Breast epithelium (tissue), 4 donors: ENCODE measurements around the gene SLC1A5. TPM values are rescaled to one million over a fixed set of nuclear protein-coding genes. Genes with fewer than 3 reads are reported as not detected.

Experiments
- DNase-seq, 2 donors: peaks; one replicate each; pipeline ENCODE4 v3.0.0-alpha.2; 2019; ENCODE audit warnings: low spot score in 2 of 2
- H3K27ac ChIP-seq, 2 donors: fragments of 200-600 bp; sonication (generic) in 1 of 2; one replicate each; pipeline ENCODE4 v1.5.1; 2016 to 2019; ENCODE audit warnings: mild to moderate bottlenecking in 1 of 2
- H3K27me3 ChIP-seq, 2 donors: fragments of 200-600 bp; sonication (generic) in 1 of 2; one replicate each; pipeline versions ENCODE4 v1.5.1 to v1.6.0; 2017 to 2019; ENCODE audit warnings: control low read depth in 1 of 2, mild to moderate bottlenecking in 1 of 2
- H3K36me3 ChIP-seq: fragments of 200-600 bp; one replicate; pipeline ENCODE4 v1.5.1; 2019
- H3K4me1 ChIP-seq, 2 donors: fragments of 200-600 bp; sonication (generic); one replicate each; pipeline ENCODE4 v1.5.1; 2016 to 2019; ENCODE audit warnings: control low read depth in 1 of 2
- H3K4me3 ChIP-seq, 3 donors: fragments of 200-600 bp; sonication (generic); 1 replicate in 2 of 3; 2 replicates in 1 of 3; pipeline ENCODE4 v1.5.1; 2016 to 2019; ENCODE audit warnings: mild to moderate bottlenecking in 3 of 3, moderate library complexity in 2 of 3
- H3K9me3 ChIP-seq, 2 donors: fragments of 200-600 bp; sonication (generic) in 1 of 2; one replicate each; pipeline ENCODE4 v1.5.1; 2016 to 2019; ENCODE audit warnings: control low read depth in 1 of 2
- CTCF ChIP-seq, 3 donors: fragments of 450-650 bp; IDR thresholded peaks; one replicate each; pipeline ENCODE4 v1.5.1; 2016 to 2017; ENCODE audit warnings: antibody characterized with exemption in 3 of 3, mild to moderate bottlenecking in 3 of 3, moderate library complexity in 3 of 3
- POLR2A ChIP-seq: fragments of 450-650 bp; IDR thresholded peaks from one replicate; pipeline ENCODE4 v1.6.1; 2016; ENCODE audit warnings: antibody characterized with exemption, mild to moderate bottlenecking, moderate library complexity
- POLR2AphosphoS5 ChIP-seq, 3 donors: sonication (generic); formaldehyde crosslinking; IDR thresholded peaks; one replicate each; pipeline ENCODE4 v1.6.1; 2017; ENCODE audit warnings: antibody characterized with exemption in 3 of 3
- intact Hi-C: fragments of 100-400 bp; cut with DNase I; formaldehyde crosslinking; loops from one replicate; pipeline ENCODE4 v1.15.1; 2023; ENCODE audit warnings: low total_unique reads
- total RNA-seq, 3 donors: library from RNA; depleted of rRNA; stranded (reverse); fragments of >200 nt; gene quantifications; one replicate each; pipeline ENCODE4 v1.1.0, GENCODE V29; 2016

Gene SLC1A5
- total RNA-seq, 3 donors from 2014 or later: 121 to 146 (median 121) TPM

GRCh38 chr19:46725036-46725820 lies 63.2 kb downstream of the SLC1A5 start:
- H3K27me3 ChIP-seq: no peaks in the 10 kb centered on the region
- intact Hi-C loops: no loop called here
- no peaks in the 10 kb centered on the region for H3K36me3 ChIP-seq
- no peak overlapping the region for H3K27ac ChIP-seq
- TF ChIP-seq POLR2AphosphoS5 (IDR thresholded peaks at IDR 0.05) (no peak), CTCF (IDR thresholded peaks at IDR 0.05) (no peak), POLR2A (no peak)
- no peak for DNase-seq
- H3K4me1 ChIP-seq: no peaks in the 10 kb centered on the region
- H3K9me3 ChIP-seq: no peaks in the 10 kb centered on the region
- no peak overlapping the region for H3K4me3 ChIP-seq

Other genes with a start within 250 kb of the SLC1A5 start
- 100 to 1,000 TPM in 1 of 3 donors, 10 to 100 TPM in 2; 85.9 to 129 (median 86.6) TPM for gene CALM3, start 187.3 kb downstream of the SLC1A5 start, total RNA-seq
- 1 to 10 TPM in 2 of 3 donors, under 1 TPM in 1; 0.29 to 6.9 (median 1.3) TPM for gene PTGIR, start 163.5 kb downstream of the SLC1A5 start, total RNA-seq
- not detected for gene GNG8, start 152.4 kb downstream of the SLC1A5 start, total RNA-seq
- 1 to 10 TPM in 2 of 3 donors, under 1 TPM in 1; 0.48 to 3.9 (median 1.9) TPM for gene DACT3, start 127.4 kb downstream of the SLC1A5 start, total RNA-seq
- gene PRKD2, start 71.5 kb downstream of the SLC1A5 start, total RNA-seq: 10 to 100 TPM; 13.1 to 36.7 (median 25.5) TPM
- gene FKRP, start 42.5 kb downstream of the SLC1A5 start, total RNA-seq: 10 to 100 TPM; 11.4 to 23.1 (median 12.1) TPM
- 10 to 100 TPM; 45.0 to 57.0 (median 53.7) TPM for gene STRN4, start 42.1 kb downstream of the SLC1A5 start, total RNA-seq
- gene AP2S1, start 62.3 kb upstream of the SLC1A5 start, total RNA-seq: 100 to 1,000 TPM in 2 of 3 donors, 10 to 100 TPM in 1; 63.1 to 108 (median 101) TPM
- 10 to 100 TPM; 44.8 to 61.9 (median 60.3) TPM for gene ARHGAP35, start 72.4 kb upstream of the SLC1A5 start, total RNA-seq
- gene NPAS1, start 231.2 kb upstream of the SLC1A5 start, total RNA-seq: 1 to 10 TPM in 1 of 3 donors, not detected in 2; 2.5 TPM